Dermis blood vessel endothelial cell (primary cell): Measurements from ENCODE around the gene KCNRG. TPM values are rescaled to one million over a fixed set of nuclear protein-coding genes. Genes with fewer than 3 reads are reported as not detected.
A peak's percentile ranks its signal among the peaks of the same experiment; 100 is the strongest.
"Not testable (repeated sequence)": the region's sequence is repeated elsewhere in the genome, so short reads cannot be mapped to it uniquely, and the experiment has no call there.

Experiments used
- DNase-seq: peaks from one replicate; pipeline ENCODE4 v3.0.0; 2010
- total RNA-seq: library from RNA; depleted of rRNA; stranded (reverse); fragments of >200 nt; gene quantifications from 2 replicates; pipeline ENCODE4 v1.2.3, GENCODE V29; 2014

KCNRG gene
- total RNA-seq, 1 donor from 2014 or later, result 12.4 TPM

GRCh38 chr13:50012396-50013169, 2.7 kb upstream of the KCNRG start:
- DNase-seq, result no peak

GRCh38 chr13:50014386-50014785, 858 bp upstream of the KCNRG start:
- no peak for DNase-seq

GRCh38 chr13:50015750-50016149, 506 bp downstream of the KCNRG start:
- DNase-seq, result no peak

- no peak for DNase-seq
Observed at GRCh38 chr13:50016444-50016843, 1.2 kb downstream of the KCNRG start.

GRCh38 chr13:50017819-50018218, 2.6 kb downstream of the KCNRG start:
- no peak for DNase-seq

GRCh38 chr13:50025436-50025835, 10.2 kb downstream of the KCNRG start:
- DNase-seq, result peak; percentile 44

GRCh38 chr13:50026788-50027473, 11.7 kb downstream of the KCNRG start:
- no peak for DNase-seq

- DNase-seq, result no peak
Observed at GRCh38 chr13:50030315-50030714, 15.1 kb downstream of the KCNRG start.

- no peak for DNase-seq
Observed at GRCh38 chr13:50033725-50034124, 18.5 kb downstream of the KCNRG start.

GRCh38 chr13:50037788-50038187, 22.5 kb downstream of the KCNRG start:
- no peak for DNase-seq

GRCh38 chr13:50038266-50038665, 23.0 kb downstream of the KCNRG start:
- no peak for DNase-seq

GRCh38 chr13:50052478-50052877, 37.2 kb downstream of the KCNRG start:
- no peak for DNase-seq

GRCh38 chr13:50053844-50054243, 38.6 kb downstream of the KCNRG start:
- no peak for DNase-seq

- DNase-seq, result no peak
Observed at GRCh38 chr13:50055454-50055853, 40.2 kb downstream of the KCNRG start.

- DNase-seq, result no peak
Observed at GRCh38 chr13:50060718-50061117, 45.5 kb downstream of the KCNRG start.

GRCh38 chr13:50062336-50062735, 47.1 kb downstream of the KCNRG start:
- DNase-seq, result not testable (repeated sequence)

GRCh38 chr13:50065712-50066111, 50.5 kb downstream of the KCNRG start:
- DNase-seq, result no peak

GRCh38 chr13:50068508-50068907, 53.3 kb downstream of the KCNRG start:
- no peak for DNase-seq

- DNase-seq, result no peak
Observed at GRCh38 chr13:50069261-50069660, 54.0 kb downstream of the KCNRG start.

GRCh38 chr13:50070186-50070585, 54.9 kb downstream of the KCNRG start:
- no peak for DNase-seq
